ENCODE measurements around the gene PERCC1. TPM values are rescaled to one million over a fixed set of nuclear protein-coding genes. Genes with fewer than 3 reads are reported as not detected.

The PERCC1 gene
- total RNA-seq, 2 donors from 2014 or later, result 0.27 TPM; not detected in 1

Other genes starting within 250 kb of the PERCC1 start
- not detected for gene TPSG1, start 205.8 kb upstream of the PERCC1 start, total RNA-seq
- gene TPSB2, start 200.9 kb upstream of the PERCC1 start, total RNA-seq, result 1 to 10 TPM in 1 of 2 donors, not detected in 1; 1.3 TPM
- gene TPSAB1, start 190.4 kb upstream of the PERCC1 start, total RNA-seq, result under 1 TPM; 0.64 to 0.77 TPM
- gene TPSD1, start 175.0 kb upstream of the PERCC1 start, total RNA-seq, result not detected
- gene UBE2I, start 121.4 kb upstream of the PERCC1 start, total RNA-seq, result 100 to 1,000 TPM; 205 to 246 TPM
- gene BAIAP3, start 97.4 kb upstream of the PERCC1 start, total RNA-seq, result 1 to 10 TPM in 1 of 2 donors, under 1 TPM in 1; 0.34 to 1.9 TPM
- gene TSR3, start 79.2 kb upstream of the PERCC1 start, total RNA-seq, result 10 to 100 TPM; 34.4 to 50.8 TPM
- 10 to 100 TPM; 21.7 to 25.4 TPM for gene GNPTG, start 79.1 kb upstream of the PERCC1 start, total RNA-seq
- 10 to 100 TPM; 38.0 to 72.1 TPM for gene UNKL, start 16.4 kb upstream of the PERCC1 start, total RNA-seq
- gene UQCC4, start 10.3 kb upstream of the PERCC1 start, total RNA-seq, result 10 to 100 TPM; 12.4 to 15.2 TPM
- gene CCDC154, start 13.5 kb downstream of the PERCC1 start, total RNA-seq, result 1 to 10 TPM; 2.6 to 3.6 TPM
- gene CLCN7, start 44.0 kb downstream of the PERCC1 start, total RNA-seq, result 100 to 1,000 TPM in 1 of 2 donors, 10 to 100 TPM in 1; 43.2 to 138 TPM
- gene PTX4, start 57.9 kb downstream of the PERCC1 start, total RNA-seq, result not detected
- gene TELO2, start 62.3 kb downstream of the PERCC1 start, total RNA-seq, result 10 to 100 TPM; 53.4 to 94.9 TPM
- gene TMEM204, start 102.6 kb downstream of the PERCC1 start, total RNA-seq, result 10 to 100 TPM; 10.3 to 17.6 TPM
- 10 to 100 TPM; 16.0 to 17.1 TPM for gene IFT140, start 181.0 kb downstream of the PERCC1 start, total RNA-seq
- gene CRAMP1, start 181.3 kb downstream of the PERCC1 start, total RNA-seq, result 10 to 100 TPM; 16.5 to 19.5 TPM
- gene JPT2, start 247.2 kb downstream of the PERCC1 start, total RNA-seq, result 10 to 100 TPM; 66.5 to 74.8 TPM

All from activated naive CD4-positive, alpha-beta T cell treated with anti-CD3 and anti-CD28 coated beads, Interleukin-2, amount 50 U/mL, for 72 hours (primary cell).